ENCODE results near the gene TRPC4. TPM values are rescaled to one million over a fixed set of nuclear protein-coding genes. Genes with fewer than 3 reads are reported as not detected.
A peak's percentile ranks its signal among the peaks of the same experiment; 100 is the strongest.

The TRPC4 gene
- total RNA-seq, result 0.10 TPM

DNA sequence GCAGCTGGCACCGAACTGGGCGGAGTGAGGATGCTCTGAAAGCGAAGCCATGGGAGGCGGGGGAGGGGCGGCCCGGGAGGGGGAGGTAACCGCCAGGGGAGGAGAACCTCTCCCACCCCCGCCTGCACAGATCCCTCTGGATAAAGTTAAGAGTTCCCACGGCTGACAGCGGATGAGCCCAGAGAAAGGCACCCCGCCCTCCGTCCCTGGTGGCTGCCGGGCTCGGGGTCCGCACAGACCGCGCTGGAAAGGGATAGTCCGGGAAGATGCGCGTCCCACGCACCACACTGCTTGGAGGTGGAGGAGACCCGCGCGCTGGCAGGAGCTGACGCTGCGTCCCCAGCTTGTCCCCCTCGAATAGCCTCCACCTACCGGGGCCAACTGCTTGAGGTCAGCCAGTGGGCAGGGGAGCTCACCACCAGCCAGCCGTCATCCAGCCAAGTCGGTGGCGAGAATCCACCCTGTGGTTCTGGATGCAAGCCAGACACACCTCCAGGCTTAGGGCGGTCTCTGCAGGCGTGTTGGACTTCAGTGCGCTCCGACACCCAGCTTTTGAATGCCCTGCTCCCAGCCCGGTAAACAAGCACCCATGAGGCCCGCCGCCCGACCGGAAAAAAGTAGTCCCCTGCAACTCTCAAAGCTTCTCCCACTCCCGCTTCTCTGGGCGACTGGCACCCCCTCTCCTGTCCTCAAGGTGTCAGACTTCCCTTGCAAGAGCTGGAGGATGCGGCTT lies at the start of gene TRPC4:
TRPC4 (minus strand) TSS at position 17 of the 733 bp plus-strand sequence. CDS start 86,439 bp downstream, outside the sequence.
- DNase-seq (ENCODE audit: low spot score), result no peak
- peak; percentile 42 for ATAC-seq

DNA sequence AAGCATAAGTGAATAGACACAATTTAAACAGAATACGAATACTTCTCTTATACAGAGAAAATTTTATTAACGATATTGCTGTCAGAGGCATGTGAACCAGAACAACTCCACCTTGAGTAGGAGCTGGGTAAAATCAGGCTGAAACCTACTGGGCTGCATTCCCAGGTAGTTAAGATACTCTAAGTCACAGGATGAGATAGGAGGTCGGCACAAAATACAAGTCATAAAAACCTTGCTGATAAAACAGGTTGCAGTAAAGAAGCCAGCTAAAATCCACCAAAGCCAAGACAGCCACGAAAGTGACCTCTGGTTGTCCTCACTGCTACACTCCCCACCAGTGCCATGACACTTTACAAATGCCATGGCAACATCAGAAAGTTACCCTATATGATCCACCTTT lies 49.2 kb upstream of the TRPC4 start:
- DNase-seq (ENCODE audit: low spot score), result no peak
- no peak for ATAC-seq

DNA sequence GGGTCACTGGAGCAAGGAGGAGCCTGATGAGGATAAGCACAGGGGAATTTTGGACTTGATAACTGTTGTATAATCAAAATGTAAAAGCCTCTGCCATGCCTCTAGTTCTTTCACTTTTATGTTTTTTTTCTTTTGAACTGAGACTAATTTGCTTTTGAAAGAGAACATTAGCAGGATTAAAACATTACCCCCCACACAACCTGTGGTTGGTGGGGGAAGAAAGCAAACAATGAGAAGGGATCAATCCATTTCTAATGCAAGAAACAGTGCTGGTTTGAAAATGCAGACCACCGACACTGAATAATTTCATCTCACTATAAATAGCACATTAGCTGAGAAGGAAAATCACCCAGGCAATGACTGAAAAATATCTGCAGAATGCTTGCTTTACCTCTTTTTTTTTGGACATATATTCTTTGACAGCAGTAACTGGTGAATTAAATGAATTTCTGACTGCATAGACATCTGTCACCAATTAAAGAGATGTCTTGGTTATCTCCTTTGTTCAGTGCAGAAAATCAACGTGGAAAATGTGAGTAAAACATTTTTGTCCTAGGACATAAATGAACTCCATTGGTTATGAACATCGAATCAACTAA lies 48.6 kb upstream of the TRPC4 start:
- DNase-seq (ENCODE audit: low spot score) (no peak), ATAC-seq (no peak)

DNA sequence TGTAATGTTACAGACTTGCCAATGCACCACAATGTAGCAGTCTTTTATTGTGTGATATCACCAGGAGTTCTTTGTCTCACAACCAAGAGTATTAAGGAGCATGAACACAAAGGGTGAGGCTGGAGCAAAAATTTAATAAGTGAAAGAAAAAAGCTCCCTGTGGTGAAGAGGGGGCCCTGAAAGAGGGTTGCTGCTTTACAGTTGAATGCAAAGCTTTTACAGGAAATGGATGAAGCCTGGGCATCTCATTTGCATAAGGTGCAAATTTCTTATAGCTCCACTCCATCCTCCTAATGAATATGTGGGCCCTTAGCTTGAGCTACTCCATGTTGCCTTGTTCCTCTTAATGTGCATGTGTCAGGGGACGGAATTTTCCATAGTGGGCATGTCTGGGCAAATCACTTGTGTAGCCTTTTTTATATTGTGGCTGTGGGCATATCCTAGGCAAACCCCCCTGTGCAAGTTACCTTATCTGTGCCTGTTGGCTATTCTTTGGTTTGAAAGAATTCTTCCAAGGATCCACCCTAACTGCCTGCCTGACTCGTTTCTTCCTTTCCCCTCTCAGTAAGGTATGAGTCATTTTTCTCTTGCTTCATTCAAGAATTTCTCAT lies 45.3 kb upstream of the TRPC4 start:
- DNase-seq (ENCODE audit: low spot score), result no peak

DNA sequence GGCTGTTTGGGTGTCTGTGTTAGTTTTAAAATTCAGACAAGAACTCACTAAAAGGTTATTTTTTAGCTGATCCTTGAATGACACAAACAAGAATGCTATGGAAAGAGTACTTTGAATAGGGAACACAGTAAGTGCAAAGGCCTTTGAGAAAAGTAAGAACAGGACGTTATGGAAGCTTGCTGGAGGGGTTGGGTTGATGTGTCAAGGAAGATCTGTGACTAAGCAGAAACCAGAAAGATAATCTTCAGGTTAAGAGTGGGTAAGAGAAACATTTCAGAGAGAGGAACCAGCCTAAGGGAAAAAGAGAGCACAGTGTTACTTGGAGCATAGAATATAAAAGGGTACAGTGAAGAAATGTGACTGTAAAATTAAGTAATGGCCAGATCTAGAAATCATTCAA lies 41.2 kb upstream of the TRPC4 start:
- ATAC-seq (no peak), DNase-seq (ENCODE audit: low spot score) (no peak)

More for the DNA sequence above, 45.3 kb upstream of the TRPC4 start:
- no peak for ATAC-seq

DNA sequence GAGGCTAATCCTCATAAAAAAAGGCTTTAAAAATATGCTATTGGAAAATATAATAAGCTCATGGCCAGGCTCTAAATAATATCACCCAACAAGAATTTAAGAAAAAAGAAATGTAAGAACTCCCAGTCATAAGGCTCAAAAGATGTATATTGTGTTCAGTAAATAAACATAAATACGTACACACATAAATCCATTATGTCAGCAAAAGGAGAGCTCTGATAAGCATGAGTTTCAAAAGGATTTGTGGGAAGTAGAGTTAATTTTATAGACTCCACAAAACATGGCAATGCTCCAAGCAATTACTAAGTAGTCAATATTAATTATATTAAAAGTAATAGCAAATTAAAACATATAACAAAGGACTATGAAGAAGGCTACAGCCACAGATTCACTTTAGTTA lies 37.3 kb upstream of the TRPC4 start:
- DNase-seq (ENCODE audit: low spot score), result no peak
- ATAC-seq, result no peak

DNA sequence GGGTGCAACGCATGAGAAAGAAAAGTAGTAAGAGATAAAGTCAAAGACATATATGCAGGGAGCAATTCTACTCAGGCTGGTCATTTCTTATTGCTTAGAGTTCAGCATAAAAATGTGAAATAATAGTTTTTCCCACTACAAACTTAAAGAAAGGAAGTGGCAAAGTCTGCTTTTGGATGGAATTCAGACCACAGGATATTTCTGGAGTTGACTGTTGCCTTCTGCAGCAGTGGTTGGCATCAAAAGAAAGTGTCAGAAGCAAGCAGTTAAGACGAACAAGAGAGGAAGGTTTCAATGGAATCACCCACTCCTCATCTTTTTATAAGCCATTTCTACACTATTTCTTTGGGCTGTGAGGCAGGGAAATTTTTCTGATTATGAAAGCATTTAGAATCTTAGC lies 36.2 kb upstream of the TRPC4 start:
- no peak for ATAC-seq
- DNase-seq (ENCODE audit: low spot score), result no peak

DNA sequence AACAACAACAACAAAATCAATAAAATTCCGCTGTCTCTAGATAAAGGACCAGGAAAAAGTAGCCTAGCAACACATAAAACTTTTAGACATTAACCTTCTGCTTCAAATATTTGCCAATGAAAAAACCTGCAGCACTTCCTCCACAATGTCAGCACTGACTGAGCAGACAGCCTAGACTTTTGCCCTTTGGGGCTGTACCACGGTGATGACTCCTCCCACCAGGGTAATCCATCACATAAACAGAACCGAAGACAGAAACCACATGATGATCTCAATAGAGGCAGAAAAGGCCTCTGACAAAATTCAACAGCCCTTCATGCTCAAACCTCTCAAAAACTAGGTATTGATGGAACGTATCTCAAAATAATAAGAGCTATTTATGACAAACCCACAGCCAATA lies 30.2 kb upstream of the TRPC4 start:
- DNase-seq (ENCODE audit: low spot score) (no peak), ATAC-seq (no peak)

DNA sequence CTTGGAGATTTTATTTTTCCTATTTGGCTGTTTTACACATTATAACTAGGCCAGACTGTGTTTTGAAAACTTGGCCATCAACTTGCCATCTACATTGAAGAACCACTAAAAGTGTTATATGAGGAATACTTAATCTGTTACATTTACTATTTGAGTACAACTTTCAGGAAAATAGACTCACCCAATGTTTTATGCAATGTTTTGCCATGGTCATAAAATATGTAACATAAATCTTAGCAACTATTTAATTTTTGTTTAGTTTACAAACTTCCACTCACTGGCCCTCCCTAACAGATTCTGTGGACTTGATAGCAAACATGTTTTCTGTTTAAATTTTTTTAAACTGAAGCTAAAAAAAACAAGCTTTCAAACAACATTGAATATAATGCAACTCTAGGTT lies 23.7 kb upstream of the TRPC4 start:
- ATAC-seq, result no peak
- DNase-seq (ENCODE audit: low spot score), result no peak

DNA sequence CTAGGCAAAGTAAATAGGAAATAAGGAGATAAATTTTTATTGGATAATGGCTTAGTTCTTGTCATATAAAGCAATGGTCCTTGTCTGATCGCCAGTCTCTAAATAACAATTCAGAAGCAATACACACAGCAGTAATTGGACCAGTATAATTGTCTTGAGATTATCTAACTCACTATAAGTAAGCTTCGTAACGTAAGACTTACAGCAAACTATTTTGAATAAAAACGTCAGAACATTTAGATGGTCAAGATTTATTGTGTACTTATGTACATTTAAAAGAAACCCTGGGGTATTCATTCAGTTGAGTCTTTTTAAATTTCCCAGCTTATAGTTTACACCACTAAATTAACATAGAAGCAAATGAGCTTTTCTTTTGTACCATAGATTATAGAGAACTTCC lies 20.2 kb upstream of the TRPC4 start:
- no peak for ATAC-seq
- no peak for DNase-seq (ENCODE audit: low spot score)

DNA sequence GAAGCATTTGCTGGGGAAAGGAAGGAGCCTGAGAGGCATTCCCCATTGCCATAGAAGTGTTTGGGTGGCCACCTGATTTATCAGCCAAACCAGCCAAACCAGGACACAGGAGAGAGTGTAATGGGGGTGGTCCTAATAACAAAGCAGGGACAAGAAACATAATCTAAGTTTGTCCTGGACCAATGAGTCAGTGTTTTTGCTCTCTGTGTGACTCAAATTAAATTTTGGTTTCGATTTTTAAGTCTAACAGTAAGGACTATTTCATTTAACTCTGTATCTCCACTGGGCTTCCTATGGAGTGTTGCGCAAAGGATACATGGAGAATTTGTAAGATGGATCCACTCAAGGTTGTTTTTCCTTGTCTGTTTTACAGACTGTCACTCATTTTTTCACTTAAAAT lies 19.5 kb upstream of the TRPC4 start:
- DNase-seq (ENCODE audit: low spot score), result no peak
- no peak for ATAC-seq

DNA sequence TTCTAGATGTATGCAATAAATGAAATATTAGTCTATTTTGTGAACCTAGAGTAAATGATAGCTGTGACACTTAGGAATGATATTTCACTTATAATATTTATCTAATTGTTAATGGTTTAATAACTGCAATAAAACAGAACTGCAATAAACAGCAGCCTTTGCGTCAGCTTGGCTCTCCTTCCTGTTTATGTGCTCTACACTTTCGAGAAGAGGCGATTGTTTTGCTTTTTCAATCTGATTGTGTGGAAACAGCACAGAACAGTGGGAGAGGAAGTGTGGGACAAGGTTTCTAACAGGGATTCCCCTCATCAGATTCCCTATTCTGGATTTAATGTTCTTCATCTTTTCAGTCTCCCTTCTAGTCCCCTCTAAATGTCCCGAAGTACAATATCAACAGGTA lies 17.3 kb upstream of the TRPC4 start:
- no peak for DNase-seq (ENCODE audit: low spot score)
- ATAC-seq, result no peak

DNA sequence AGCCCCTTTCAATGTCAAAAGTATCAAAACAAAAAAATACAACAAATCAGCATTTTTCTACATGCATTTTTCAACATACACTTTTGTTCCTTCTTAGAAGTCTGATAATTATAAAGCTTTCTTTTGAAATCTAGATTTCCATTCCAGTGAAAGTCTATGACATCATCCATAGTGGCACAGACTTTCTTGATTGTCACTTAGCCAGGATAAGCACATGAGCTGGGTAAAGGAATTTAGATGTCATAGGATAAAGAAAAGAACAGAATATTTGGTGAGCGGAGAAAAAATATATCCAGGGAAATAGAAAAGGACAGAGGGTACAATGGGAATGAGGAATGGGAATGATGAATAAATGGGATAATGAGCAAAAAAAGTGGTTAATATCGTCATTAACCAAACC lies 15.1 kb upstream of the TRPC4 start:
- ATAC-seq (no peak), DNase-seq (ENCODE audit: low spot score) (no peak)

DNA sequence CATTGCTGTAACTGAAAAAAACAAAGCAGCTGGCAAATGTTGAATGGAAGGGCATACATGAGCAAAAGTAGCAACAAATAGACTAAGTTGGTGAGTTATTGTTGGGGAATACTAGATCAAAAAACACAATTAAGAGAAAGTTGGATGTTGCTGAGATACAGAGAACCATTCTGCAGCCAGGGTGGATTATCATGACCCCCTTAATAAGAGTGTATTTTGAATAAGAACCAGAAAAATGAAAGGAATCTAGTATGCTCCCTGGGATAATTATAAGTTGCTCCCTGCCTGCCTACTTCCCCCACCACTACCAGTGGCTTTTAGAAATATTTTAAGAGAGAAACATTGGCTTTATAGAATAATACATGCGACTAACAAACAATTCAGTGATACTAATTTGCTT lies 14.5 kb upstream of the TRPC4 start:
- ATAC-seq (no peak), DNase-seq (ENCODE audit: low spot score) (no peak)

DNA sequence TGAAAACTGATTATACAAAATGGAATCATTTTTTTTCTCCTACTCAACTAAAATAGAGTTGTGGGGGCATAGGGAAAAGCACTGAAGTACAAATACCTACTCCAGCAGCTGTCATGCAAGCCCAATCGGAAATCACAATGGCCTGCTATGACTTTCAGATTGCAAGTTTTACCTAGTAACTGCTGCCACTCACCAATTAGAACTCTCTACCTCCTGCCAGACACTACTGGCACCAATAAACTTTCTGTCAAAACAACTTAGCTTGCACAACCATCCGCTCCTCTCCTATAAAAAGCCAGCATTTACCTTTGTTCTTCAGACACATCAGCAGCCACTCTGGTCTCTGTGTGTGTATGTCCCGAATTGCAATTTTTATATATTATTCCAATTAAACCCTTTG lies 9.3 kb upstream of the TRPC4 start:
- DNase-seq (ENCODE audit: low spot score), result no peak
- no peak for ATAC-seq

DNA sequence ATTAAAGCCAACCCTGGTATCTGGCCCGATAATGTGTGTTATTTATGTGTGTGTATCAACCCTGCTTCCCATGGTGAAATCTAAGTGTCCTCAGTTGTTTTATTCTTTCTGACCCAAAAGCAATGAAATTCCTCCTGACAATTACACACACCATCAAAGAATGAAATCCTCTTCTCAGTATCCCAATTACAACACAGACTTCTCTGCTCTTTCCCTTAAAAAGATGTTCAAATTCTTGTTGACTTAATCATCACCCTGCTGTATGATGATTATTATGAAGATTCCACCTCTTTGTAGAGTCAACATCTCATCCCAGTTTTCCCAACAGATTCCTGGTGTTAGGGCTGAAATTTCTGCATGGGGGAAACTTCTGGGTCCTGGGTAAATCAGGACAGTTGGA lies 8.9 kb upstream of the TRPC4 start:
- no peak for ATAC-seq

DNA sequence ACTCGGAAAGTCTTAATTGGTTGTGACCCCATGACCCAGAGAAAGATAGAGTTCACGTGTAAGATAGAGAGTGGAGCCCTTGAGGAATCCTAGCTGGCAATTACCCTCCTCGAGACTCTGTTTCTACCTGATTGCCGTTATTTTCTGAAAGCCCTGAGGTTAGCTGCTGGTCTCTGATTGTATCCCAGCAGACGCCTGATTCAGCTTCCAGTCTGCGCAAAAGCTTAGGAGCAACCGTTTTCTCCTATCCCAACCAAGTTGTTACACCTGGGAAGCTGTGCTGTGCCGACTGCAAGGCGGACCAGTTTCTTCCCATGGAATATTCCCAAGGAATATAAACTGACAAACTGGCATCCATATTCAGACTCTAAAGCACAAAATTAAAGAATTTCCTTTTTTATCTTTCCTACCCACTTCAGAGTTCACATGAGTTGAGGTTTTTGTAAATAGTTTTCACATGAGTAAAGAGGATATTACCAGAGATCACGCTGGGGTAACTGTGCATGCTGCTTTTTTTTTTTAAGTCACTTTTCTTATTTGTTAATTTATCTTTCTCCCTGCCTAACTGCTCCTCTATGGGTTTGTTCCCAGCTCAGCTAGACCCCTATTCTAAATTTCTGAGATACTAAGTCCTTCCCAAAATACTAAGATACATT lies 1.5 kb upstream of the TRPC4 start:
- ATAC-seq (no peak), DNase-seq (ENCODE audit: low spot score) (no peak)

More for the DNA sequence above, 8.9 kb upstream of the TRPC4 start:
- no peak for DNase-seq (ENCODE audit: low spot score)

DNA sequence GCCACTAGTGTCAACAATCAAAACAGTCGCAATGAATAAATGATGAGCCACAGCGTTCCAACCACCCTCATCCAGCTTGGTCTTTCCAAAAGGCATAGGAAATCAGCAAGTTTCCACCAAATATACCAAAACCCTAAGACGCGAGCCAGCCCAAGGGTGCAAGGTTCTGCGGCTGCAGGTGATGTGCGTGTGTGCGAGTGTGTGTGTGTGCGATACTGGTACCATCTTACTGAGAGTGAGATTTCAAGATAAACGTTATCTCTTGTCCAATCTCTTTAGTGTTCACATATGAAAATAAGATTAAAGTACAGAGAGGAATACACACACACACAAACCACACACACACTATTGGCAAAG lies 895 bp upstream of the TRPC4 start:
- ATAC-seq (no peak), DNase-seq (ENCODE audit: low spot score) (no peak)

DNA sequence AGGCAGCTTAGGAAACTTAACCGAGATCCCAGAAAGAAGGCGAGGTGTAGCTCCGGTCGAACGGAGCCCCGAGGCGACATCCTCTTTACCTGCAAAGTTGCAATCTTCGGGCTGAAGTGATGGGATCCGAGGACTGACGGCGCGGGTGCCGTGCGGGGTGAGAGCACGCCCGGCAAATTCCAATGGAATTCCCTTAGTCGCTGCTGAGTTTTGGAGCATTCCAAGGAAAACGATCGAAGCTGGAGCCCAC lies 141 bp downstream of the TRPC4 start:
- DNase-seq (ENCODE audit: low spot score) (no peak), ATAC-seq (no peak)

DNA sequence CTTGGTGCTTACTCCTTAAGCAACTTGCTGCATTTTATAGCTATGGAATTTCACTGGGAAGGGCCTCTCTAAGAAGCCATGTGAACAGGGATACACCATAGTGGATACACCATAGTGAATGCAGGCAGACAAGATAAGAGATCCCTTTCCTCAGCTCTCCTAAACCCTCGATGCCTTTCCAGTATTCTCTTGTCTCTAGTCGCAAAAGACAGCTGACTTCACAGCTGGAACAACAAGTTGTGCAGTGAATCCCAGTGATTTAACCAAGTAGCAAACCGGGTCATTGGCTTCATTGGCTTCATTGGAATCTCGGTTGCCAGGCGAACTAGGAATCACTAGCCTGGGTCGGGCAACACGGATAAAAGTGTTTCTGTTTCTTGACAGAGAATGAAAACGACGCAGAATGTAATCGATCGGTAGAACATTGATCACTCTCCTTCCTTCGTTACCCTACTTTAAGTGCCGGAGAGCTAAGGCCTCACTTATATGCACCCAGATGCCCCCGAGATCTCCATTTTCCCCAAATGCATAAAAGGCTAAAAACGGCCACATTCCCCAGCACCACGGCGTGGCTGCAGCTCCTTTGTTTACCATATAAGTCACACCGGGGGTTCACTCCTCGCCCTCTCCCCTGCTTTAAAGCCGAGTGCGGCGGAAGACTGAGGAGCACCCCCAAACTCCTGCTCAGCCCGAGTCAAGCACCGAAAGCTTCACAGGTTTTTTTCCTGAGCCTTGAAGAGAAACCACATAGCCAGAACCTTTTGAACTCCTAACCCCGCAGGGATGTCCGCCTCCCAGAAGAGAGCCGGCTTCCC lies 674 bp downstream of the TRPC4 start:
- ATAC-seq (no peak), DNase-seq (ENCODE audit: low spot score) (no peak)

DNA sequence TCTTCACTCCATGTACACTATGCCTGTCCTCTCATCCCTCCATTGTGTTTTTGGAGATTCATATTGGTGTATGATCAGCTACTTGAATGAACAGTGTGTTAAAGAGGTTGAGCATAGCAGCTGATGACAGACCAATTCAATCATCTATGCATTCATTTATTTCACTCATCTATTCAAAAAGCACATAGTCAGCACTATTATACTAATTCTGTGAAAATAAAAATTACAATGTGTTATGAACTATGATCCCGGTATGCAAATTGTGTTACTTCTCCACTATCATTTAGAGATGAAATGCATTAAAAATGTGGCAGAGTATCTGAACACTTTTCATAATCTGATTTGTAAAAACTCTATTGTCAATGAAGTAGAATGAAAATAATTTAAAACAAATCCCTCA lies 5.9 kb downstream of the TRPC4 start:
- DNase-seq (ENCODE audit: low spot score) (no peak), ATAC-seq (no peak)

DNA sequence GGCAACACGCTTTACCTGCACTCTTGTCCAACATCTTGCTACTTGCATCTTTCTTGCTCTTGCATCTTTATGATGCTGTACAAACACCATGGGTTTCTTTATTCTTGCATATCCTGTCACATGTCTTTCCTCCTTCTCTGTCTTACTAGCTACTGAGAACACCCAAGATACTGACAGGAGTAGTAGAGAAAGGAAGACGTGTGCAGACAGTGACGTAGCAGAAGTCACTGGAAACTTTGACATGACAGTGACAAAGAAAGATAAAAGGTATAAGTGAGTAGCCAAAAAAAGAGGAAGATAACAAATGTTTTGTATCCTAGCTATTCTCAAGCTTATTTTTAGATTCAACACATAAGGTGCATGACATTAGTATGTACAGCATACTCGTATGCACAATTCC lies 34.2 kb downstream of the TRPC4 start:
- DNase-seq (ENCODE audit: low spot score) (no peak), ATAC-seq (no peak)
